ENCODE measurements around the gene CFH.
"Not testable (repeated sequence)": the region's sequence is repeated elsewhere in the genome, so short reads cannot be mapped to it uniquely, and the experiment has no call there.

The CFH gene

DNA sequence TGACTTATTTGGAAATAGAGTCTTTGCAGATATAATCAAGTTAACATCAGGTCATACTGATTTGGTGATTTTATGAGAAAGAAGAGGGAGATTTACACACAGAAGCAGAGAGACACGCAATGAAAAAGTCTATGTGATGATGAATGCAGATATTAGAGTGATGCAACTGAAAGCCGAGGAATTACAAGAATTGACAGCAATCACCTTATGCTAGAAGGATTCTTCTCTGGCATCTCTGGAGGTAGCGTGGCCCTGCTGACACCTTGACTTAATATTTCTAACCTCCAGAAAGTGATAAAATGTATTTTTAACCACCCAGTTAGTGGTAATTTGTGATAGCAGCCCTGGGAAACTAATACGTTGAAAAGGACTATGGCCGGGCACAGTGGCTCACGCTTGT is 14.2 kb upstream of the CFH start:
- TF ChIP-seq, protein P1, sequence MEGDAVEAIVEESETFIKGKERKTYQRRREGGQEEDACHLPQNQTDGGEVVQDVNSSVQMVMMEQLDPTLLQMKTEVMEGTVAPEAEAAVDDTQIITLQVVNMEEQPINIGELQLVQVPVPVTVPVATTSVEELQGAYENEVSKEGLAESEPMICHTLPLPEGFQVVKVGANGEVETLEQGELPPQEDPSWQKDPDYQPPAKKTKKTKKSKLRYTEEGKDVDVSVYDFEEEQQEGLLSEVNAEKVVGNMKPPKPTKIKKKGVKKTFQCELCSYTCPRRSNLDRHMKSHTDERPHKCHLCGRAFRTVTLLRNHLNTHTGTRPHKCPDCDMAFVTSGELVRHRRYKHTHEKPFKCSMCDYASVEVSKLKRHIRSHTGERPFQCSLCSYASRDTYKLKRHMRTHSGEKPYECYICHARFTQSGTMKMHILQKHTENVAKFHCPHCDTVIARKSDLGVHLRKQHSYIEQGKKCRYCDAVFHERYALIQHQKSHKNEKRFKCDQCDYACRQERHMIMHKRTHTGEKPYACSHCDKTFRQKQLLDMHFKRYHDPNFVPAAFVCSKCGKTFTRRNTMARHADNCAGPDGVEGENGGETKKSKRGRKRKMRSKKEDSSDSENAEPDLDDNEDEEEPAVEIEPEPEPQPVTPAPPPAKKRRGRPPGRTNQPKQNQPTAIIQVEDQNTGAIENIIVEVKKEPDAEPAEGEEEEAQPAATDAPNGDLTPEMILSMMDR (conservative IDR thresholded peaks at IDR 0.05; ENCODE audit: low read depth, low read length): no peak
- Histone ChIP-seq H3K4me3 (IDR thresholded peaks at IDR 0.05; ENCODE audit: insufficient read depth, low read depth, low read length) (no peak overlapping the region), H3K4me2 (no peak overlapping the region), H2AFZ (ENCODE audit: low read depth) (no peak overlapping the region), H3K4me1 (ENCODE audit: low read depth, poor library complexity, severe bottlenecking) (no peaks in the 10 kb centered on the region), H4K20me1 (ENCODE audit: insufficient read depth) (no peaks in the 10 kb centered on the region), H3K9ac (no peak overlapping the region), H3K79me2 (ENCODE audit: insufficient read depth, low read depth) (no peaks in the 10 kb centered on the region), H3K27ac (no peak overlapping the region), H3K27me3 (ENCODE audit: insufficient read depth, low read depth) (no peaks in the 10 kb centered on the region), H3K36me3 (ENCODE audit: insufficient read depth) (no peaks in the 10 kb centered on the region)

DNA sequence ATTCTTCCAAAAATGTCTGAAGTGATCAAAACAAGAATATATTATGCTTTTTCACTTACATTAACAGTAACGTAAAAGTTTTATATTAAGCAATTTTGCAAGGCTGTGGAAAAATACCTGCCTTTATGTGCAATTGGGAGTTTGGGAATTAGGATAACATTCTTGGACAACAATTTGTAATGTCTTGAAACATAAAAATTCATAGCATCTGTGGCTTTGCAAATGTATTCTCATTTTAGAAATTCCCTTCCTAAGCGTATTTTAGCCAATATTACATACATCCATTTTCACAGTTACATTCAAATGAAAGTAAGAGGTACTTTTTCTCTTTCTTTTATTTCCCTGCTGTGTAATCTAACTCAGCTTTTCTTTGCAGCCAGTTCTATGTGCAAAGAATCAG is 13.4 kb upstream of the CFH start:
- H3K27ac ChIP-seq: no peak overlapping the region
- no peak overlapping the region for H3K4me3 ChIP-seq (IDR thresholded peaks at IDR 0.05; ENCODE audit: insufficient read depth, low read depth, low read length)
- TF ChIP-seq, protein P1 (conservative IDR thresholded peaks at IDR 0.05; ENCODE audit: low read depth, low read length): no peak
- H3K4me2 ChIP-seq: no peak overlapping the region
- no peaks in the 10 kb centered on the region for H3K36me3 ChIP-seq (ENCODE audit: insufficient read depth)
- no peaks in the 10 kb centered on the region for H3K4me1 ChIP-seq (ENCODE audit: low read depth, poor library complexity, severe bottlenecking)
- H3K79me2 ChIP-seq (ENCODE audit: insufficient read depth, low read depth): no peaks in the 10 kb centered on the region
- H3K9ac ChIP-seq: no peak overlapping the region
- H3K27me3 ChIP-seq (ENCODE audit: insufficient read depth, low read depth): no peaks in the 10 kb centered on the region
- no peaks in the 10 kb centered on the region for H4K20me1 ChIP-seq (ENCODE audit: insufficient read depth)
- no peak overlapping the region for H2AFZ ChIP-seq (ENCODE audit: low read depth)

DNA sequence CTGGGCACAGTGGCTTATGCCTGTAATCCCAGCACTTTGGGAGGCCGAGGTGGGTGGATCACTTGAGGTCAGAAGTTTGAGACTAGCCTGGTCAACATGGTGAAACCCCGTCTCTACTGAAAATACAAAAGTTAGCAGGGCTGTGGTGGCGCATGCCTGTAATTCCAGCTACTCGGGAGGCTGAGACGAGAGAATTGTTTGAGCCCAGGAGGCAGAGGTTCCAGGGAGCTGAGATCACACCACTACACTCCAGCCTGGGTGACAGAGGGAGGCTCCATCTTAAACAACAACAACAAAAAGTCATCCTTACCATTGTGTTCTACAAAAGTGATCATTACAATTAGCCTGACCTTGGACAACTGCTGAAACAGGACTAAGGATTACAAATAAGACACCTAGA is 12.6 kb upstream of the CFH start:
- not testable (repeated sequence) for H3K4me2 ChIP-seq; H3K79me2 ChIP-seq (ENCODE audit: insufficient read depth, low read depth); H3K27me3 ChIP-seq (ENCODE audit: insufficient read depth, low read depth); H2AFZ ChIP-seq (ENCODE audit: low read depth); H3K9ac ChIP-seq; H3K4me1 ChIP-seq (ENCODE audit: low read depth, poor library complexity, severe bottlenecking); H4K20me1 ChIP-seq (ENCODE audit: insufficient read depth); H3K4me3 ChIP-seq (IDR thresholded peaks at IDR 0.05; ENCODE audit: insufficient read depth, low read depth, low read length); H3K36me3 ChIP-seq (ENCODE audit: insufficient read depth); H3K27ac ChIP-seq

DNA sequence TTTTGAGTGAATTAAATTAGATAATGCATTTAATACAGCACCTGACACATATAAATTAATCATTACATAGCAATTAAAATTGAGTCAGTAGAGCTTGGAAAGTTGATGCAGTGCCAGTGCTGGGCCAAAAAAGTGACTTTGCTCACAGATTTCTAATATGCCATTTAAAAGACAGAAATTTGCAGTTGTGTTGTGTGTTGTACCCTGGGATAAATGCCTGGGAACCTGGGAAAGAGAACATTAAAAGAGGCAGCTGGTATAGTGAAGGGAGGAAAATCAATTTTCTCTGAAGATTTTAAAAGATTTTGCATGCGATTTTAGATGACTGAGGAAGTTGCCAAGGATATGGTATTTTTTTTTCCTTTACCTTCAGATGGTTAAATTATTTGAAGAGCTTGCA is 10.9 kb upstream of the CFH start:
- H3K9ac ChIP-seq: no peak overlapping the region
- TF ChIP-seq, protein P1 (conservative IDR thresholded peaks at IDR 0.05; ENCODE audit: low read depth, low read length): no peak
- H3K27me3 ChIP-seq (ENCODE audit: insufficient read depth, low read depth): no peaks in the 10 kb centered on the region
- no peaks in the 10 kb centered on the region for H4K20me1 ChIP-seq (ENCODE audit: insufficient read depth)
- no peak overlapping the region for H2AFZ ChIP-seq (ENCODE audit: low read depth)
- H3K4me1 ChIP-seq (ENCODE audit: low read depth, poor library complexity, severe bottlenecking): no peaks in the 10 kb centered on the region
- no peaks in the 10 kb centered on the region for H3K36me3 ChIP-seq (ENCODE audit: insufficient read depth)
- no peaks in the 10 kb centered on the region for H3K79me2 ChIP-seq (ENCODE audit: insufficient read depth, low read depth)
- H3K4me3 ChIP-seq (IDR thresholded peaks at IDR 0.05; ENCODE audit: insufficient read depth, low read depth, low read length): no peak overlapping the region
- no peak overlapping the region for H3K27ac ChIP-seq
- H3K4me2 ChIP-seq: no peak overlapping the region

DNA sequence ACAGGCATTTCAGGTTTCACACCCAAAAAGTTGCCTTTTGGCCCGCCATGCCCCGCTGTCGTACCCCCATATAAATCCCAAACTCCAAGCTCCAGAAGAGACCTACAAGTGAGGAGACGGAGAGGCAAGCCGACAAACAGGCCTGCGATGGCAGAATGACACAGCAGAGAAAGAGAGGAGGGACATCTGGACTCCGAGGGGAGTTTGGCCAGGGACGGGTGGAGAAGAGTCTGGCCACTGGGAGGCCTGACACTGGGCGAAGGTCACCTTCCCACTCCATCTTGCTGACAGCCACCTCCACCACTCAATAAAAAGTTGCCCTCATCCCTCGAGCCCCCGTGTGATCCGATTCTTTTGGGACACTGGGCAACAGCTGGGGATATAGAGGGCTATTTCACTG is 1.9 kb upstream of the CFH start:
- H2AFZ ChIP-seq (ENCODE audit: low read depth): no peak overlapping the region

More for the DNA sequence above, 1.9 kb upstream of the CFH start:
- H3K79me2 ChIP-seq (ENCODE audit: insufficient read depth, low read depth): no peaks in the 10 kb centered on the region
- H3K27me3 ChIP-seq (ENCODE audit: insufficient read depth, low read depth): no peaks in the 10 kb centered on the region
- no peak overlapping the region for H3K4me2 ChIP-seq
- TF ChIP-seq, protein P1 (conservative IDR thresholded peaks at IDR 0.05; ENCODE audit: low read depth, low read length): no peak
- no peak overlapping the region for H3K9ac ChIP-seq
- H3K4me3 ChIP-seq (IDR thresholded peaks at IDR 0.05; ENCODE audit: insufficient read depth, low read depth, low read length): no peak overlapping the region
- no peaks in the 10 kb centered on the region for H4K20me1 ChIP-seq (ENCODE audit: insufficient read depth)
- no peaks in the 10 kb centered on the region for H3K36me3 ChIP-seq (ENCODE audit: insufficient read depth)
- no peak overlapping the region for H3K27ac ChIP-seq
- peaks cover 16% of the 10 kb centered on the region for H3K4me1 ChIP-seq (ENCODE audit: low read depth, poor library complexity, severe bottlenecking)
